HCT116 (cell line): ENCODE results near the gene NPLOC4. TPM values are rescaled to one million over a fixed set of nuclear protein-coding genes. Genes with fewer than 3 reads are reported as not detected.
A peak's percentile ranks its signal among the peaks of the same experiment; 100 is the strongest.

ENCODE experiments used
- ATAC-seq: fragments of 200-7000 bp; cut with Tn5 transposase; 2 replicates; pipeline ENCODE4 v1.9.1; 2020; ENCODE audit warnings: mild to moderate bottlenecking, moderate library complexity
- BruUV-seq: library from RNA; stranded (reverse); fragments of 400-500 nt; replicated peaks from 2 replicates; lab custom pipeline; 2021; lab: Mats Ljungman, UMichigan
- CTCF ChIA-PET: fragments of 300-600 bp; sonication (Branson Sonifier 250); formaldehyde crosslinking; loops from one replicate; lab custom pipeline; 2021; ENCODE audit warnings: antibody characterized with exemption; lab: Charles Lee
- POLR2A ChIA-PET: fragments of 300-600, 350-600 bp; sonication (Branson Sonifier 250); formaldehyde crosslinking; loops from one replicate; lab custom pipeline; 2021; ENCODE audit warnings: antibody characterized with exemption; lab: Charles Lee
- RAD21 ChIA-PET, 2 experiments: fragments of 300-600 bp; sonication (Branson Sonifier 250); formaldehyde crosslinking; loops; one replicate each; lab custom pipeline; 2023; ENCODE audit warnings: low total read pairs in 2 of 2; ENCODE audit not compliant: uncharacterized antibody in 2 of 2, unreplicated experiment in 2 of 2, low non-redundant PET in 1 of 2; lab: Charles Lee
- DNase-seq: peaks from one replicate; pipeline ENCODE4 v3.0.0-alpha.2; 2010; ENCODE audit warnings: low read depth, low spot score
- H2AFZ ChIP-seq: fragments of 200-600 bp; shearing (Covaris generic), sonication (generic); 2 replicates; pipeline ENCODE4 v1.6.1; 2017; ENCODE audit warnings: low read depth, mixed run types, mixed read lengths, antibody characterized with exemption, low read length; ENCODE audit not compliant: poor library complexity, severe bottlenecking
- H3K27ac ChIP-seq: 2 replicates; pipeline ENCODE4 v1.5.1; 2012; ENCODE audit warnings: low read depth, low read length
- H3K27me3 ChIP-seq: fragments of 200-600 bp; sonication (generic); 2 replicates; pipeline ENCODE4 v1.6.1; 2016; ENCODE audit warnings: mixed run types, low read length, mixed read lengths; ENCODE audit not compliant: insufficient read depth
- H3K36me3 ChIP-seq, 2 experiments: fragments of 200-500 bp in 1 of 2; fragments of 200-600 bp in 1 of 2; sonication (Bioruptor generic) in 1 of 2; sonication (generic) in 1 of 2; 2 replicates each; pipeline versions ENCODE4 v1.5.1 to v1.6.1; 2014 to 2016; ENCODE audit warnings: low read length in 2 of 2, inconsistent platforms in 1 of 2, mixed read lengths in 1 of 2, mixed run types in 1 of 2; ENCODE audit not compliant: insufficient read depth in 2 of 2, control insufficient read depth in 1 of 2
- H3K4me1 ChIP-seq, 2 experiments: fragments of 200-600 bp in 1 of 2; sonication (generic) in 1 of 2; 2 replicates each; pipeline versions ENCODE4 v1.5.1 to v1.6.1; 2012 to 2017; ENCODE audit warnings: low read length in 2 of 2, inconsistent platforms in 1 of 2, mild to moderate bottlenecking in 1 of 2, mixed read lengths in 1 of 2, mixed run types in 1 of 2, moderate library complexity in 1 of 2; ENCODE audit not compliant: insufficient read depth in 2 of 2, control insufficient read depth in 1 of 2
- H3K4me2 ChIP-seq: fragments of 200-600 bp; sonication (generic); 2 replicates; pipeline ENCODE4 v1.6.1; 2017; ENCODE audit warnings: mixed run types, low read length, mixed read lengths
- H3K4me3 ChIP-seq, 2 experiments: fragments of 200-600 bp in 1 of 2; sonication (generic) in 1 of 2; replicated peaks in 1 of 2; 2 replicates each; pipeline ENCODE4 v1.5.1; 2011 to 2016; ENCODE audit warnings: low read length in 2 of 2, control low read depth in 1 of 2, low read depth in 1 of 2, mild to moderate bottlenecking in 1 of 2, mixed read lengths in 1 of 2, mixed run types in 1 of 2
- H3K79me2 ChIP-seq: fragments of 200-600 bp; sonication (generic); 2 replicates; pipeline ENCODE4 v1.6.1; 2017; ENCODE audit warnings: mild to moderate bottlenecking, mixed run types, low read length, moderate library complexity, mixed read lengths; ENCODE audit not compliant: insufficient read depth
- H3K9ac ChIP-seq: fragments of 200-600 bp; sonication (generic); 2 replicates; pipeline ENCODE4 v1.6.1; 2016; ENCODE audit warnings: low read length, mixed read lengths
- H3K9me2 ChIP-seq: fragments of 200-600 bp; sonication (generic), shearing (Covaris generic); 2 replicates; pipeline ENCODE4 v1.6.1; 2017; ENCODE audit warnings: mixed run types, mild to moderate bottlenecking, moderate library complexity; ENCODE audit not compliant: insufficient read depth
- H3K9me3 ChIP-seq, 2 experiments: fragments of 200-500 bp in 1 of 2; fragments of 200-600 bp in 1 of 2; sonication (Bioruptor generic) in 1 of 2; sonication (generic) in 1 of 2; 2 replicates each; pipeline ENCODE4 v1.6.1; 2014 to 2017; ENCODE audit warnings: low read length in 2 of 2, mixed read lengths in 2 of 2, inconsistent platforms in 1 of 2, low read depth in 1 of 2, mild to moderate bottlenecking in 1 of 2, mixed run types in 1 of 2, moderate library complexity in 1 of 2; ENCODE audit not compliant: control insufficient read depth in 1 of 2, insufficient read depth in 1 of 2
- H4K20me1 ChIP-seq: fragments of 200-600 bp; sonication (generic), shearing (Covaris generic); 2 replicates; pipeline ENCODE4 v1.6.1; 2017; ENCODE audit warnings: mixed run types, mild to moderate bottlenecking, moderate library complexity; ENCODE audit not compliant: insufficient read depth
- CBX3 ChIP-seq: IDR thresholded peaks from 2 replicates; pipeline ENCODE4 v1.6.1; 2012; ENCODE audit warnings: low read depth
- CEBPB ChIP-seq: IDR thresholded peaks from 2 replicates; pipeline ENCODE4 v1.6.1; 2012; ENCODE audit warnings: low read depth
- ELF1 ChIP-seq: IDR thresholded peaks from 2 replicates; pipeline ENCODE4 v1.6.1; 2012; ENCODE audit warnings: low read depth, borderline replicate concordance
- POLR2AphosphoS5 ChIP-seq: IDR thresholded peaks from 2 replicates; pipeline ENCODE4 v1.6.1; 2011; ENCODE audit warnings: mild to moderate bottlenecking, low read depth, low read length, moderate library complexity
- RAD21 ChIP-seq: IDR thresholded peaks from 2 replicates; pipeline ENCODE4 v1.6.1; 2012; ENCODE audit warnings: low read depth, mild to moderate bottlenecking
- REST ChIP-seq: IDR thresholded peaks from 2 replicates; pipeline ENCODE4 v1.6.1; 2012; ENCODE audit warnings: low read depth
- SP1 ChIP-seq: IDR thresholded peaks from 2 replicates; pipeline ENCODE4 v1.6.1; 2012; ENCODE audit warnings: low read depth
- TCF7L2 ChIP-seq: IDR thresholded peaks from 2 replicates; pipeline ENCODE4 v1.7.0; 2011; ENCODE audit warnings: borderline replicate concordance, inconsistent platforms; ENCODE audit not compliant: insufficient read depth, insufficient read length; ENCODE audit errors: extremely low read depth
- YY1 ChIP-seq: IDR thresholded peaks from 2 replicates; pipeline ENCODE4 v1.6.1; 2011; ENCODE audit warnings: low read length, low read depth, moderate library complexity, mild to moderate bottlenecking; ENCODE audit not compliant: insufficient replicate concordance; ENCODE audit errors: extremely low read depth
- ZNF274 ChIP-seq: fragments of 200-500 bp; sonication (Bioruptor generic); IDR thresholded peaks from 2 replicates; pipeline ENCODE4 v1.6.1; 2014; ENCODE audit warnings: mild to moderate bottlenecking, low read depth, low read length, inconsistent platforms
- intact Hi-C: fragments of 100-400 bp; cut with micrococcal nuclease; formaldehyde crosslinking; loops from 2 replicates; pipeline ENCODE4 v1.10.0; 2022
- total RNA-seq: library from RNA; stranded (reverse); gene quantifications from one replicate; pipeline ENCODE4 v1.2.1, GENCODE V29; 2021; ENCODE audit not compliant: unreplicated experiment
- TF ChIP-seq, protein P1 (sequence below): IDR thresholded peaks from 2 replicates; pipeline ENCODE4 v1.6.1; 2011; ENCODE audit warnings: mild to moderate bottlenecking, low read length, moderate library complexity; ENCODE audit not compliant: insufficient replicate concordance; ENCODE audit errors: extremely low read depth

NPLOC4 gene
- total RNA-seq, 1 experiment from 2014 or later, result 137 TPM

- Histone ChIP-seq H3K9me3 (no peaks in the 10 kb centered on the region), H3K4me1 (peaks cover 34 to 75% of the 10 kb centered on the region in 2 experiments), H3K27me3 (no peaks in the 10 kb centered on the region), H3K79me2 (peaks cover 40% of the 10 kb centered on the region), H3K4me3 (no peak overlapping the region), H2AFZ (no peak overlapping the region), H3K27ac (peak overlapping the region; percentile 98), H3K36me3 (no peaks in the 10 kb centered on the region), H3K4me2 (peak overlapping the region; percentile 100), H3K9me2 (no peaks in the 10 kb centered on the region), H3K9ac (peak overlapping the region; percentile 94), H4K20me1 (no peaks in the 10 kb centered on the region; the same call in 1 of the 2 replicates)
- no peak for TF ChIP-seq POLR2AphosphoS5
- TF ChIP-seq REST, result no peak
- TF ChIP-seq TCF7L2, result no peak
- TF ChIP-seq CEBPB, result no peak
- no peak for TF ChIP-seq CBX3
- TF ChIP-seq ELF1, result no peak
- TF ChIP-seq, protein P1, sequence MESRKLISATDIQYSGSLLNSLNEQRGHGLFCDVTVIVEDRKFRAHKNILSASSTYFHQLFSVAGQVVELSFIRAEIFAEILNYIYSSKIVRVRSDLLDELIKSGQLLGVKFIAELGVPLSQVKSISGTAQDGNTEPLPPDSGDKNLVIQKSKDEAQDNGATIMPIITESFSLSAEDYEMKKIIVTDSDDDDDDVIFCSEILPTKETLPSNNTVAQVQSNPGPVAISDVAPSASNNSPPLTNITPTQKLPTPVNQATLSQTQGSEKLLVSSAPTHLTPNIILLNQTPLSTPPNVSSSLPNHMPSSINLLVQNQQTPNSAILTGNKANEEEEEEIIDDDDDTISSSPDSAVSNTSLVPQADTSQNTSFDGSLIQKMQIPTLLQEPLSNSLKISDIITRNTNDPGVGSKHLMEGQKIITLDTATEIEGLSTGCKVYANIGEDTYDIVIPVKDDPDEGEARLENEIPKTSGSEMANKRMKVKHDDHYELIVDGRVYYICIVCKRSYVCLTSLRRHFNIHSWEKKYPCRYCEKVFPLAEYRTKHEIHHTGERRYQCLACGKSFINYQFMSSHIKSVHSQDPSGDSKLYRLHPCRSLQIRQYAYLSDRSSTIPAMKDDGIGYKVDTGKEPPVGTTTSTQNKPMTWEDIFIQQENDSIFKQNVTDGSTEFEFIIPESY, result no peak
- no peak for TF ChIP-seq YY1
- TF ChIP-seq RAD21, result no peak
- TF ChIP-seq SP1, result no peak
- TF ChIP-seq ZNF274, result no peak
- CTCF ChIA-PET, result no interaction called here
- intact Hi-C loops, result no loop called here
- no peak for ATAC-seq
- no TSS peak for BruUV-seq
- POLR2A ChIA-PET, result interaction anchor here (0.7 to 3.1 kb wide), 6 partner anchors 9 to 278 kb away, joined by 3 to 42 read pairs (median 4); partner anchors contain the start of genes FAAP100, NDUFAF8 and TEPSIN
- no peak for DNase-seq
- RAD21 ChIA-PET, result no interaction called here
Measured at GRCh38 chr17:81517339-81518112, 119.4 kb downstream of the NPLOC4 start.
